ENCODE measurements around the gene ATMIN. TPM values are rescaled to one million over a fixed set of nuclear protein-coding genes. Genes with fewer than 3 reads are reported as not detected.

ATMIN gene
- total and polyA plus RNA-seq, 10 of the 15 experiments (the other 5 are each of a cell fraction or from before 2014, with no cell fraction given) = 5.2 to 28.9 (median 18.3) TPM

DNA sequence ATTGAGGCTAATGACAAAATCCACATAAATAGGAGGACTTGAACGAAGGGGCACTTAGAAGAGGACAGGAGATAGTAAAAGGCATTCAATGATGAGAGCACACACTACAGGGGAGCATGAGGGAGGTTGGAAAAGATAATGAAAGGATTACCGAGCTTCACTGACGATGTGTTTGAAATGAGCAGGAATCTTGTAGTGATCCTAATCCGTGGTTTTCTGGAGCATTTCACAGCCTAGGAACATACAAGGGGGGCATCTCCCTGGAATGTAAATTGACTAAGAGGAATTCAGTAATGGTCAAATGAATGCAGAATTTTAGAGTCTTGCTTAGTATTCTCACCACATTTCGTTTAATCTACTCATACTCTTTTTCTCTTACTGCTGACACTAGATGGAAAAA is 5.2 kb downstream of the ATMIN start (continued):
- TF ChIP-seq MEF2B (IDR thresholded peaks at IDR 0.05; ENCODE audit: partially characterized antibody, poor library complexity, severe bottlenecking) (no peak), CBX5 (IDR thresholded peaks at IDR 0.05; ENCODE audit: low read depth) (no peak), NR2C1 (IDR thresholded peaks at IDR 0.05) (no peak), MYC (IDR thresholded peaks at IDR 0.05; ENCODE audit: insufficient read depth, insufficient read length, insufficient replicate concordance, low read length, severe bottlenecking) (no peak), POLR2AphosphoS5 (IDR thresholded peaks at IDR 0.05; ENCODE audit: low read length) (no peak), NFXL1 (IDR thresholded peaks at IDR 0.05; ENCODE audit: borderline replicate concordance) (no peak), CBX3 (IDR thresholded peaks at IDR 0.05; ENCODE audit: borderline replicate concordance, low read depth) (no peak), ZNF207 (IDR thresholded peaks at IDR 0.05; ENCODE audit: borderline replicate concordance) (no peak), FOXM1 (IDR thresholded peaks at IDR 0.05; ENCODE audit: low read depth, low read length) (no peak), ESRRA (IDR thresholded peaks at IDR 0.05; ENCODE audit: low read length) (no peak)
- TF ChIP-seq, protein P1, sequence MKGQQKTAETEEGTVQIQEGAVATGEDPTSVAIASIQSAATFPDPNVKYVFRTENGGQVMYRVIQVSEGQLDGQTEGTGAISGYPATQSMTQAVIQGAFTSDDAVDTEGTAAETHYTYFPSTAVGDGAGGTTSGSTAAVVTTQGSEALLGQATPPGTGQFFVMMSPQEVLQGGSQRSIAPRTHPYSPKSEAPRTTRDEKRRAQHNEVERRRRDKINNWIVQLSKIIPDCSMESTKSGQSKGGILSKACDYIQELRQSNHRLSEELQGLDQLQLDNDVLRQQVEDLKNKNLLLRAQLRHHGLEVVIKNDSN (IDR thresholded peaks at IDR 0.05; ENCODE audit: borderline replicate concordance, extremely low read length, insufficient read depth, low read depth, low read length) = no peak
- TF ChIP-seq, protein P2, sequence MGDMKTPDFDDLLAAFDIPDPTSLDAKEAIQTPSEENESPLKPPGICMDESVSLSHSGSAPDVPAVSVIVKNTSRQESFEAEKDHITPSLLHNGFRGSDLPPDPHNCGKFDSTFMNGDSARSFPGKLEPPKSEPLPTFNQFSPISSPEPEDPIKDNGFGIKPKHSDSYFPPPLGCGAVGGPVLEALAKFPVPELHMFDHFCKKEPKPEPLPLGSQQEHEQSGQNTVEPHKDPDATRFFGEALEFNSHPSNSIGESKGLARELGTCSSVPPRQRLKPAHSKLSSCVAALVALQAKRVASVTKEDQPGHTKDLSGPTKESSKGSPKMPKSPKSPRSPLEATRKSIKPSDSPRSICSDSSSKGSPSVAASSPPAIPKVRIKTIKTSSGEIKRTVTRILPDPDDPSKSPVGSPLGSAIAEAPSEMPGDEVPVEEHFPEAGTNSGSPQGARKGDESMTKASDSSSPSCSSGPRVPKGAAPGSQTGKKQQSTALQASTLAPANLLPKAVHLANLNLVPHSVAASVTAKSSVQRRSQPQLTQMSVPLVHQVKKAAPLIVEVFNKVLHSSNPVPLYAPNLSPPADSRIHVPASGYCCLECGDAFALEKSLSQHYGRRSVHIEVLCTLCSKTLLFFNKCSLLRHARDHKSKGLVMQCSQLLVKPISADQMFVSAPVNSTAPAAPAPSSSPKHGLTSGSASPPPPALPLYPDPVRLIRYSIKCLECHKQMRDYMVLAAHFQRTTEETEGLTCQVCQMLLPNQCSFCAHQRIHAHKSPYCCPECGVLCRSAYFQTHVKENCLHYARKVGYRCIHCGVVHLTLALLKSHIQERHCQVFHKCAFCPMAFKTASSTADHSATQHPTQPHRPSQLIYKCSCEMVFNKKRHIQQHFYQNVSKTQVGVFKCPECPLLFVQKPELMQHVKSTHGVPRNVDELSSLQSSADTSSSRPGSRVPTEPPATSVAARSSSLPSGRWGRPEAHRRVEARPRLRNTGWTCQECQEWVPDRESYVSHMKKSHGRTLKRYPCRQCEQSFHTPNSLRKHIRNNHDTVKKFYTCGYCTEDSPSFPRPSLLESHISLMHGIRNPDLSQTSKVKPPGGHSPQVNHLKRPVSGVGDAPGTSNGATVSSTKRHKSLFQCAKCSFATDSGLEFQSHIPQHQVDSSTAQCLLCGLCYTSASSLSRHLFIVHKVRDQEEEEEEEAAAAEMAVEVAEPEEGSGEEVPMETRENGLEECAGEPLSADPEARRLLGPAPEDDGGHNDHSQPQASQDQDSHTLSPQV (IDR thresholded peaks at IDR 0.05) = no peak
